A549 (cell line): ENCODE measurements around the gene USP46. TPM values are rescaled to one million over a fixed set of nuclear protein-coding genes. Genes with fewer than 3 reads are reported as not detected.

Experiments used
- ATAC-seq, 2 experiments: fragments of 200-7000 bp in 1 of 2; fragments of >200 bp in 1 of 2; cut with Nextera tagmentation in 1 of 2; cut with Tn5 transposase in 1 of 2; 3 replicates each; pipeline versions ENCODE4 v1.8.0 to v1.9.1; 2018 to 2020; ENCODE audit warnings: mild to moderate bottlenecking in 1 of 2, moderate library complexity in 1 of 2
- CTCF ChIA-PET: fragments of 300-600 bp; sonication (Branson Sonifier 250); formaldehyde crosslinking; extraction: SDS; loops from one replicate; lab custom pipeline; 2021; ENCODE audit warnings: antibody characterized with exemption, inconsistent platforms; lab: Yijun Ruan, JAX
- POLR2A ChIA-PET: fragments of 350-600 bp; formaldehyde crosslinking; extraction: SDS; loops from one replicate; lab custom pipeline; 2021; ENCODE audit warnings: antibody characterized with exemption, inconsistent platforms; lab: Yijun Ruan, JAX
- DNase-seq, 2 experiments: peaks; one replicate each; pipeline versions ENCODE4 v3.0.0 to v3.0.0-alpha.2; 2011 to 2016; ENCODE audit warnings: low read depth in 1 of 2, low spot score in 1 of 2
- FAIRE-seq: peaks from 2 replicates; lab custom pipeline; 2011; peaks lifted over from hg19 to GRCh38; lab: Jason Lieb, UNC
- H3K27ac ChIP-seq, 2 experiments: fragments of >200 bp; sonication (Bioruptor Twin); formaldehyde crosslinking; 3 replicates each; pipeline ENCODE4 v1.5.1; 2016 to 2017
- H3K4me1 ChIP-seq: fragments of >200 bp; sonication (Bioruptor Twin); formaldehyde crosslinking; 3 replicates; pipeline ENCODE4 v1.6.1; 2016
- H3K4me2 ChIP-seq: fragments of >200 bp; sonication (Bioruptor Twin); formaldehyde crosslinking; 3 replicates; pipeline ENCODE4 v1.6.1; 2016
- H3K4me3 ChIP-seq: fragments of >200 bp; sonication (Bioruptor Twin); formaldehyde crosslinking; 3 replicates; pipeline ENCODE4 v1.5.1; 2016
- H3K9me3 ChIP-seq: fragments of >200 bp; sonication (Bioruptor Twin); formaldehyde crosslinking; 3 replicates; pipeline ENCODE4 v1.6.1; 2016
- CHD2 ChIP-seq: fragments of 150-350 bp; IDR thresholded peaks from 2 replicates; pipeline ENCODE4 v1.6.1; 2014; ENCODE audit warnings: low read length; ENCODE audit not compliant: partially characterized antibody
- ELK1 ChIP-seq: fragments of 150-350 bp; IDR thresholded peaks from 2 replicates; pipeline ENCODE4 v1.6.1; 2014; ENCODE audit warnings: low read depth, mild to moderate bottlenecking, low read length
- ESRRA ChIP-seq: fragments of 150-350 bp; IDR thresholded peaks from 2 replicates; pipeline ENCODE4 v1.6.1; 2014; ENCODE audit warnings: mild to moderate bottlenecking, low read length, borderline replicate concordance
- GATA3 ChIP-seq: IDR thresholded peaks from 2 replicates; pipeline ENCODE4 v1.6.1; 2012; ENCODE audit warnings: borderline replicate concordance
- HEYL ChIP-seq: fragments of 250-450 bp; sonication (Bioruptor Pico); IDR thresholded peaks from 2 replicates; pipeline ENCODE4 v1.8.0; 2021; ENCODE audit warnings: mild to moderate bottlenecking, moderate library complexity
- MAX ChIP-seq: IDR thresholded peaks from 2 replicates; pipeline ENCODE4 v1.6.1; 2012
- NFE2L2 ChIP-seq: fragments of 150-350 bp; conservative IDR thresholded peaks from 2 replicates; pipeline ENCODE4 v1.6.1; 2014; ENCODE audit warnings: low read length
- POLR2A ChIP-seq: IDR thresholded peaks from 2 replicates; pipeline ENCODE4 v1.6.1; 2012; ENCODE audit warnings: mild to moderate bottlenecking, low read length
- RAD21 ChIP-seq, 2 experiments: fragments of >200 bp in 1 of 2; sonication (Bioruptor Twin) in 1 of 2; formaldehyde crosslinking in 1 of 2; IDR thresholded peaks in 1 of 2; conservative IDR thresholded peaks in 1 of 2; 2 replicates in 1 of 2; 3 replicates in 1 of 2; pipeline ENCODE4 v1.6.1; 2012 to 2018; ENCODE audit warnings: inconsistent platforms in 1 of 2
- RARB ChIP-seq: fragments of 250-450 bp; sonication (Bioruptor Pico); IDR thresholded peaks from 2 replicates; pipeline ENCODE4 v1.8.0; 2021; ENCODE audit warnings: mild to moderate bottlenecking, moderate library complexity
- RNF2 ChIP-seq: fragments of 200-600 bp; sonication (generic); IDR thresholded peaks from 2 replicates; pipeline ENCODE4 v1.6.1; 2016; ENCODE audit warnings: low read depth, mild to moderate bottlenecking, antibody characterized with exemption, moderate library complexity, borderline replicate concordance
- SMC3 ChIP-seq: fragments of >200 bp; sonication (Bioruptor Twin); formaldehyde crosslinking; IDR thresholded peaks from 3 replicates; pipeline ENCODE4 v1.6.1; 2018; ENCODE audit warnings: inconsistent platforms
- TP53 ChIP-seq: fragments of 250-450 bp; sonication (Bioruptor Pico); IDR thresholded peaks from 2 replicates; pipeline ENCODE4 v1.5.0; 2021; ENCODE audit warnings: mild to moderate bottlenecking, moderate library complexity
- WGBS: methylation state at CpG from one replicate; pipeline ENCODE4 v1.1.6; 2017; ENCODE audit errors: missing lambda C conversion rate; 5-methylcytosine and 5-hydroxymethylcytosine counted together
- polyA plus RNA-seq, 4 experiments: library from polyadenylated mRNA; depleted of rRNA in 3 of 4; stranded (reverse); fragments of >200 nt; fragmentation: RNase III in 1 of 4; extraction: RNeasy Plus Mini Kit Qiagen cat#74134 plus additional on column Dnase treatment in 1 of 4; gene quantifications; 2 replicates in 3 of 4; 3 replicates in 1 of 4; pipeline ENCODE4 v1.2.3, GENCODE V29; 2011 to 2017
- TF ChIP-seq, protein P1 (sequence below): fragments of >200 bp; sonication (Bioruptor Twin); formaldehyde crosslinking; IDR thresholded peaks from 3 replicates; pipeline ENCODE4 v1.6.1; 2016
- TF ChIP-seq, protein P2 (sequence below): IDR thresholded peaks from 2 replicates; pipeline ENCODE4 v1.6.1; 2012; ENCODE audit warnings: low read depth, borderline replicate concordance
- TF ChIP-seq, protein P3 (sequence below): fragments of 250-450 bp; sonication (Bioruptor Pico); IDR thresholded peaks from 2 replicates; pipeline ENCODE4 v1.5.0; 2020; ENCODE audit warnings: low read depth, mild to moderate bottlenecking, moderate library complexity
- TF ChIP-seq, protein P4 (sequence below): fragments of >200 bp; sonication (Bioruptor Twin); formaldehyde crosslinking; IDR thresholded peaks from 2 replicates; pipeline ENCODE4 v1.6.1; 2016

The USP46 gene
- polyA plus RNA-seq, 2 of the 4 experiments (the other 2 are of a cell fraction), result 5.6 to 15.9 TPM

- TF ChIP-seq, protein P1, sequence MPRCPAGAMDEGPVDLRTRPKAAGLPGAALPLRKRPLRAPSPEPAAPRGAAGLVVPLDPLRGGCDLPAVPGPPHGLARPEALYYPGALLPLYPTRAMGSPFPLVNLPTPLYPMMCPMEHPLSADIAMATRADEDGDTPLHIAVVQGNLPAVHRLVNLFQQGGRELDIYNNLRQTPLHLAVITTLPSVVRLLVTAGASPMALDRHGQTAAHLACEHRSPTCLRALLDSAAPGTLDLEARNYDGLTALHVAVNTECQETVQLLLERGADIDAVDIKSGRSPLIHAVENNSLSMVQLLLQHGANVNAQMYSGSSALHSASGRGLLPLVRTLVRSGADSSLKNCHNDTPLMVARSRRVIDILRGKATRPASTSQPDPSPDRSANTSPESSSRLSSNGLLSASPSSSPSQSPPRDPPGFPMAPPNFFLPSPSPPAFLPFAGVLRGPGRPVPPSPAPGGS, result no peak
- TF ChIP-seq HEYL, result no peak
- TF ChIP-seq, protein P2, sequence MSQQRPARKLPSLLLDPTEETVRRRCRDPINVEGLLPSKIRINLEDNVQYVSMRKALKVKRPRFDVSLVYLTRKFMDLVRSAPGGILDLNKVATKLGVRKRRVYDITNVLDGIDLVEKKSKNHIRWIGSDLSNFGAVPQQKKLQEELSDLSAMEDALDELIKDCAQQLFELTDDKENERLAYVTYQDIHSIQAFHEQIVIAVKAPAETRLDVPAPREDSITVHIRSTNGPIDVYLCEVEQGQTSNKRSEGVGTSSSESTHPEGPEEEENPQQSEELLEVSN, result no peak
- TF ChIP-seq, protein P3, sequence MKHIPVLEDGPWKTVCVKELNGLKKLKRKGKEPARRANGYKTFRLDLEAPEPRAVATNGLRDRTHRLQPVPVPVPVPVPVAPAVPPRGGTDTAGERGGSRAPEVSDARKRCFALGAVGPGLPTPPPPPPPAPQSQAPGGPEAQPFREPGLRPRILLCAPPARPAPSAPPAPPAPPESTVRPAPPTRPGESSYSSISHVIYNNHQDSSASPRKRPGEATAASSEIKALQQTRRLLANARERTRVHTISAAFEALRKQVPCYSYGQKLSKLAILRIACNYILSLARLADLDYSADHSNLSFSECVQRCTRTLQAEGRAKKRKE (CRISPR knock-in tag), result no peak
Observed at GRCh38 chr4:52550186-52550585, 108.9 kb downstream of the USP46 start (continued).

DNA sequence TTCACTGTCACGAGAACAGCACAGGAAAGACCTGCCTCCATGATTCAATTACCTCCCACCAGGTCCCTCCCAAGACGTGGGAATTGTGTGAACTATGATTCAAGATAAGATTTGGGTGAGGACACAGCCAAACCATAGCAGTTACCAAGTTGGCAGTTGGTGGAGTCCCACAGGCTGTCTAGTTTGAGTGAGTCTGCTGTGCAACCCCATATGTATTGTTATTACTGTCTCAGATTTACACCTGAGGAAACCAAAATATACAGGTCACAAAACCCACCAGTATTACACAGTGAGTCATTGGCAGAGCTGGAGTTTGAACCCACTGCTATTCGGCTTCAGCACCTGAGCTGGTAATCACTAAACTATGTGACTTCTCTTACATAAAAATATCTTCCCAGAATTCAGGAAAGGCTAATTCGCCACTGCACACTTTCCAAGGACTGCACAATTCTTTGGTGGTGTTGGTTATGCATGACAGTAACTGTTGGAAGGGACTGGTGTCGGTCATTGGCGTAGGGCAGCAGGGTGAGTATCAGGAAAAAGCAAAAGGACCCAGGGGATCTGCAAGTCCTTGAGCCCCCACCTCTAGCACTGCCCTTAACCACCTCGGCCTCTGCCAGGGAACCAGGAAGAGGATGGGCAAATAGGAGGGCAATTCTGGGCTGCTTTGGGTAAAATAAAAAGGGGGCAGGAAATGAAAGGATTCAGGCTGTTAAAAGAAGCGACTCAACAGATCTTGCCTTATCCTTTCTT, 110.1 kb downstream of the USP46 start:
- ChIA-PET CTCF (no interaction called here), POLR2A (no interaction called here)
- TF ChIP-seq CHD2 (no peak), MAX (no peak), TP53 (CRISPR knock-in tag) (no peak), GATA3 (no peak), POLR2A (no peak), RARB (no peak)
- TF ChIP-seq, protein P4, sequence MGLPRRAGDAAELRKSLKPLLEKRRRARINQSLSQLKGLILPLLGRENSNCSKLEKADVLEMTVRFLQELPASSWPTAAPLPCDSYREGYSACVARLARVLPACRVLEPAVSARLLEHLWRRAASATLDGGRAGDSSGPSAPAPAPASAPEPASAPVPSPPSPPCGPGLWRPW, result no peak
- H3K4me2 ChIP-seq, result no peak overlapping the region
- WGBS, result 13% methylated on average over 8 of the region's 8 CpGs
- no peak overlapping the region for H3K27ac ChIP-seq
- no peaks in the 10 kb centered on the region for H3K9me3 ChIP-seq
- FAIRE-seq (no peak), DNase-seq (no peak), ATAC-seq (no peak)
- H3K4me1 ChIP-seq, result no peaks in the 10 kb centered on the region
- H3K4me3 ChIP-seq, result no peak overlapping the region

DNA sequence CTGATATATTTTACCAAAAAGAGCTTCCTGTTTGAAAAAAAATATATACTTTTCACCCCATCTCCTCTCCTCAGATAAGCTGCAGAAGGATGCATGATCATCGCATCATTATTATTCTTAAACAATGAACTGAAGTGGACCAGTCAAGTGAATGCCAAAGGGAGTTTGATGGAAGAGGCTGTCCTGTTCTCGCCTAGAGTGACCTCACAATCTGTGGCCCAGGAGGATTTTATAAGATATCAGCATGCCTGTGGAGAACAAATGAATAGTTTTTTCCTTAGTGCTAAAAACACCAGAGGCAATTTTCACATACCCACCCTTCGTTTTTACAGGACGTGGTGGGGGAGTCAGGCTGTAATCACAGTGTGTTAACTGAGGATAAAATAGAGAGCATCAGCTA, 112.7 kb downstream of the USP46 start:
- no peak overlapping the region for H3K4me2 ChIP-seq
- H3K27ac ChIP-seq, result no peak overlapping the region
- CTCF ChIA-PET, result interaction anchor here (0.8 to 2.7 kb wide), 14 partner anchors 12 to 1688 kb away, joined by 3 to 57 read pairs (median 5); no protein-coding TSS in a partner anchor
- DNase-seq (no peak), FAIRE-seq (no peak), ATAC-seq (no peak)
- POLR2A ChIA-PET, result no interaction called here
- H3K4me1 ChIP-seq, result no peaks in the 10 kb centered on the region
- WGBS, result 39% methylated on average over 4 of the region's 4 CpGs
- H3K4me3 ChIP-seq, result no peak overlapping the region
- no peaks in the 10 kb centered on the region for H3K9me3 ChIP-seq
- TF ChIP-seq SMC3, result no peak
- no peak for TF ChIP-seq NFE2L2
- no peak for TF ChIP-seq RAD21 (conservative IDR thresholded peaks at IDR 0.05 in 1 of 2, IDR thresholded peaks at IDR 0.05 in 1 of 2)
- TF ChIP-seq ESRRA, result no peak
- no peak for TF ChIP-seq ELK1
- TF ChIP-seq RNF2, result no peak
